ENCODE results near the gene CXCL5.

- TF ChIP-seq, protein P1, sequence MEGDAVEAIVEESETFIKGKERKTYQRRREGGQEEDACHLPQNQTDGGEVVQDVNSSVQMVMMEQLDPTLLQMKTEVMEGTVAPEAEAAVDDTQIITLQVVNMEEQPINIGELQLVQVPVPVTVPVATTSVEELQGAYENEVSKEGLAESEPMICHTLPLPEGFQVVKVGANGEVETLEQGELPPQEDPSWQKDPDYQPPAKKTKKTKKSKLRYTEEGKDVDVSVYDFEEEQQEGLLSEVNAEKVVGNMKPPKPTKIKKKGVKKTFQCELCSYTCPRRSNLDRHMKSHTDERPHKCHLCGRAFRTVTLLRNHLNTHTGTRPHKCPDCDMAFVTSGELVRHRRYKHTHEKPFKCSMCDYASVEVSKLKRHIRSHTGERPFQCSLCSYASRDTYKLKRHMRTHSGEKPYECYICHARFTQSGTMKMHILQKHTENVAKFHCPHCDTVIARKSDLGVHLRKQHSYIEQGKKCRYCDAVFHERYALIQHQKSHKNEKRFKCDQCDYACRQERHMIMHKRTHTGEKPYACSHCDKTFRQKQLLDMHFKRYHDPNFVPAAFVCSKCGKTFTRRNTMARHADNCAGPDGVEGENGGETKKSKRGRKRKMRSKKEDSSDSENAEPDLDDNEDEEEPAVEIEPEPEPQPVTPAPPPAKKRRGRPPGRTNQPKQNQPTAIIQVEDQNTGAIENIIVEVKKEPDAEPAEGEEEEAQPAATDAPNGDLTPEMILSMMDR (conservative IDR thresholded peaks at IDR 0.05) = no peak
- TF ChIP-seq EZH2 (IDR thresholded peaks at IDR 0.05; ENCODE audit: low read depth) = no peak
These were observed 46.2 kb upstream of the CXCL5 start for GRCh38 chr4:74044677-74045076.

Data from PC-9 (cell line).